Measurements from ENCODE around the gene PKIB.

PKIB gene

GRCh38 chr6:122694602-122695001 lies 84.4 kb downstream of the PKIB start:
- in situ Hi-C loops (cut with HindIII; ENCODE audit: low pct_ligation_motif_present, low pct_unique_long_range_greater_than_20kb, low sequenced_read_pairs) = no loop called here
- no peak for DNase-seq

GRCh38 chr6:122695188-122695587 lies 85.0 kb downstream of the PKIB start:
- in situ Hi-C loops (cut with HindIII; ENCODE audit: low pct_ligation_motif_present, low pct_unique_long_range_greater_than_20kb, low sequenced_read_pairs) = no loop called here
- DNase-seq = no peak

DNA sequence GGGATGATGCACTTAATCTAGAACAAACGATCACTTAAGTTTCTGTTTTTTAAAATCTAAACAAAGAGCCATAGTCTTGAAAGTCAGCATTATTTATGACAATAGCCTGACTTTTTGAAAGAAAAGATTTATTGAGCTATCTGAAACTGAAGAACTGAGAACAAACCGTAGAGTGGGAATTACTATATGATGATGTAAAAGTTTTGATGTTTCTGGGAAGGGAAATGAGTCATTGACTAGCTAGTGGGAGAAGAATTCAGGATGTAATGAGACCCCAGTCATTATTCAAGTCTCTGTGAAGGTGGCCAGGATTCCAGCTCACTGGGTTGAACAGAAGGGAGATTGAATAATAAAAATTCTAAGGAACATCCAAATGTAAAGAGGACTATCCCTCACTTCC lies 85.9 kb downstream of the PKIB start:
- peak; percentile 6 for DNase-seq
- in situ Hi-C loops (cut with HindIII; ENCODE audit: low pct_ligation_motif_present, low pct_unique_long_range_greater_than_20kb, low sequenced_read_pairs) = no loop called here

DNA sequence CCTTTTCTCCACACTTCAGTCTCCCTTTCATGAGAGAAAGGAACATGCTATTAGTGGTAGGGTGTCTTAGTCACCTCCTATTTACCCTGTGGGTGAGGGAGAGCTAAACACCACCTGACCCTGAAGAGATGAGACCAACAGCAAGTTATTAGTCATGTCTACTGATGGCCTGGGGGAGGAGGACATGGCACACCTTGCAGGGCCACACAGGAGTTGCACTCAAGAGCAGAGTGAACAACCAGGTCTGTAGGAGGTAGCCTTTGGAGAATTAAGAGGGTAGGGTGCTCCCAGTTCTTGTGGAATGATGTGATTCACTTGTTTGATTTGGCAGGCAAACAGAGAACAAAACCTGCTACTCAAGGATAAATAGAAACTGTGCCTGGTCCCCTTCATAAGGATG lies 86.6 kb downstream of the PKIB start:
- in situ Hi-C loops (cut with HindIII; ENCODE audit: low pct_ligation_motif_present, low pct_unique_long_range_greater_than_20kb, low sequenced_read_pairs) = no loop called here
- DNase-seq = no peak

DNA sequence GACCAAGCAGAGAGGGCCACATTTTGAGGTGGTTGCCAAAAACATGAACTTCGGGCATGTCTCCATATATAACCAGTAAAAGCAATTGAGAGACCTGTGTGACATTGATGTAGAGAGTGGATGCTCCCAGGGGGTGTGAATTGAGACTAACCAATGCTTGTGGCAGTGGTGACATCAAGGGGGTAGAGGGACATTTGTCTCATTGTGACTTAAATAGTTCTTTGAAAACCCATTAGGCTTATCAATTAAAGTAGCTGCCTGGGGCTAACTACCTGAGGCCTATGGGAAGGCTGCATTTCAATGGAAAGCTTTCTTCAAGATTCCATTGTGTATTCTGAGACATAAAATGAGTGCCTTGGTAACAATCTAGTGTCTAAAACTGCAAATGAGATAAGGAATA lies 87.3 kb downstream of the PKIB start:
- in situ Hi-C loops (cut with HindIII; ENCODE audit: low pct_ligation_motif_present, low pct_unique_long_range_greater_than_20kb, low sequenced_read_pairs) = no loop called here
- no peak for DNase-seq

GRCh38 chr6:122701666-122702065 lies 91.5 kb downstream of the PKIB start:
- in situ Hi-C loops (cut with HindIII; ENCODE audit: low pct_ligation_motif_present, low pct_unique_long_range_greater_than_20kb, low sequenced_read_pairs) = no loop called here
- no peak for DNase-seq

DNA sequence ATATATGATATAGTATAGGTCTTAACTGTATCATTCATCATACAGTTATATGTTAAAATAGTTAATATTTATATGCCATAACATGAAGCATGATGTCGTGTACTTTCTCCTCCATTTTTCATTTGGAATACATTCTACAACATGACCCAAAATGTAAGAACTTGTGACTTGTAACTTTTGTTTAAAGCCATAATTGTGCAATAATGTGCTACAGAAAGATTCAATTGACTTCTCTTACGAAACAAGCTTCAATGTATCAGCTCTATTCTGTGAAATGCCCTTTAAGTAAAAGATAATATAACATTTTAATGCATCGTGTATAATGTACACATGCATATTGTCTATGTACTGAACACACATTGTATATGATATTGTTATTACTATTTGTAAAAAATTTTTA lies 92.6 kb downstream of the PKIB start:
- in situ Hi-C loops (cut with HindIII; ENCODE audit: low pct_ligation_motif_present, low pct_unique_long_range_greater_than_20kb, low sequenced_read_pairs) = no loop called here
- no peak for DNase-seq

- DNase-seq = no peak
- in situ Hi-C loops (cut with HindIII; ENCODE audit: low pct_ligation_motif_present, low pct_unique_long_range_greater_than_20kb, low sequenced_read_pairs) = no loop called here
Observed at GRCh38 chr6:122704066-122704465, 93.9 kb downstream of the PKIB start.

DNA sequence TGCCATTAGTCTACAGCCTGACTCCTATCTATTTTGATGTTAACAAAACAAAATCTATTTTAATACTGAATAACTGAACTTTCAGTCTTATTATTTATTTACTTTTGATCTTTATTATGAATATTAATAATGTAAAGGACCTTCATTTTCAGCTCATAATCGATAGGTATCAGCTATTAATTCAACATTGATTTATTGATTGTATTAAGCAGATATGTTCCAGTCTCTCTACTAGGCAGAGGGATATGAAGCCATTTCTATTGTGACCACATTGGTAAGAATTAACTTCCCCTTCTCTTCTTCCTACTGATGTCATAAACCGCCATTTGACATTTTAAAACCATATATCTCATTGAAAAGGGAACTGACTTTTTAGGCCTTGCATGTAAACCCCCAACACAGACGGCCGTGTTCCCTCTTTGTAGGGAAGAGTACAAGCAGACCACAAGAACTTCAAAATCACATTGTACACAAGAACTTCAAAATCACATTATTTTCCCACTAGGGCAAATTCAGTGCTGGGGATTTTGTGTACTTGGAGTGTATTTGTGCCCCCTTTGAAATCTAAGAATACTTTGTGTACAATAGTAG lies 99.8 kb downstream of the PKIB start:
- no peak for DNase-seq
- in situ Hi-C loops (cut with HindIII; ENCODE audit: low pct_ligation_motif_present, low pct_unique_long_range_greater_than_20kb, low sequenced_read_pairs) = no loop called here

- in situ Hi-C loops (cut with HindIII; ENCODE audit: low pct_ligation_motif_present, low pct_unique_long_range_greater_than_20kb, low sequenced_read_pairs) = no loop called here
- DNase-seq = no peak
Observed at GRCh38 chr6:122710908-122711635, 100.9 kb downstream of the PKIB start.

GRCh38 chr6:122712093-122712447 lies 101.9 kb downstream of the PKIB start:
- in situ Hi-C loops (cut with HindIII; ENCODE audit: low pct_ligation_motif_present, low pct_unique_long_range_greater_than_20kb, low sequenced_read_pairs) = no loop called here
- no peak for DNase-seq

GRCh38 chr6:122712448-122713137 lies 102.4 kb downstream of the PKIB start:
- in situ Hi-C loops (cut with HindIII; ENCODE audit: low pct_ligation_motif_present, low pct_unique_long_range_greater_than_20kb, low sequenced_read_pairs) = no loop called here

DNA sequence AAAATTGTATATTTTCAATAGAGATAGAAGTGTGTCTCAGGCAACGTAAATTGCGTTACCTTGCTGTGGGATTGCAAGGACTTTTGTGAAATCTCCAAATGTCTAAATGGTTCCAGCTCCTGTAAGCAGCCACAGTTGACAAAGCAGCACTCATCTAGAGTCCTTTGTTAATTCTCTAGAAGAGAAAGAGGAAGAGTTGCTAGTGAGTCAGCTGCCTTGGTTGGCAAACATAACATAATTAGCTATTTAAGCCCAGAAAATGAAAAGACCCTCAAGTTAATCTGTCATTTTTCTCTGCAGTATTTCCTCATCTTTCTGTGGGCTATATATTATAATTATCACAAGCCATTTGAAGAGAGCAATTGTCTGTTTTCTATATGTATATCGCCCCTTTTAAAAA lies 102.9 kb downstream of the PKIB start:
- DNase-seq = no peak
- in situ Hi-C loops (cut with HindIII; ENCODE audit: low pct_ligation_motif_present, low pct_unique_long_range_greater_than_20kb, low sequenced_read_pairs) = no loop called here

More at GRCh38 chr6:122712448-122713137, 102.4 kb downstream of the PKIB start:
- DNase-seq = no peak

DNA sequence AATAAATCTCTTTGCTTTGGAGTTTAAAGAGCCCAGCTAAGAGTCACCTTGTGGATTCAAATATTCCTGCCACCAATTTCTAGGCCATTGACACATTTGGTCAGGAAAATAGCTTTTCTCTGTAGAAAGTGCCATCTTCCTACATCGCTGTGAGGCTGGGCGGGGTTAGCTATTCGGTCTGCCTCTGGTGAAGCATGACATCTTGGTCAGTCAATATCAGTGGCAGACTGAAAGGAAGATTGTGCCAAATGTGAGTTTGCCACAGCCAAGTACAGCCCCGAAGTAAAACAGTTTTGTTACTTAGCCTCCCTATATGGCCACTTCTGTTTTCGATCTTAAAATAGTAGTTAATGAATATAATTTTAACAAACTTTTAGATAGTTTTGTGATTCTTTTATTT lies 103.9 kb downstream of the PKIB start:
- in situ Hi-C loops (cut with HindIII; ENCODE audit: low pct_ligation_motif_present, low pct_unique_long_range_greater_than_20kb, low sequenced_read_pairs) = no loop called here
- no peak for DNase-seq

GRCh38 chr6:122715725-122716124 lies 105.5 kb downstream of the PKIB start:
- in situ Hi-C loops (cut with HindIII; ENCODE audit: low pct_ligation_motif_present, low pct_unique_long_range_greater_than_20kb, low sequenced_read_pairs) = no loop called here
- no peak for DNase-seq

DNA sequence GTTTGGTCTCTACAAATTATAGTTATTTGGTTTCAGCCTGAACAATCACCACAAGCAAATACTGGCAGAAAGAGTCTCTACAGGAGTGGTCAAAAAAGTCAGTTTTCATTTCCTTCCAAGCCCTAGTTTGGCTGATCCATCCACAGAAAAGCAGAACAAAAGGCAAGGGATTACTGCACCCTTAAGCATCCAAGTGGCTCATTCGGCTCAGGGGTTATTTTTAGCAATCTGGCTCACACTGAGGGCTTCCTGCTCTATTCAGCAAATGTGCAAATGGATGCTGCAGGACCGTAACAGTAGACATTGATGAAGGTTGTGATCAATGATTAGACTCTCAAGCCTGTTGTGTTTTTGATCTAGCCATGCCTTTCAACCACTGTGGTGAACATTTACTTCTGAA lies 107.1 kb downstream of the PKIB start:
- in situ Hi-C loops (cut with HindIII; ENCODE audit: low pct_ligation_motif_present, low pct_unique_long_range_greater_than_20kb, low sequenced_read_pairs) = no loop called here
- DNase-seq = no peak

DNA sequence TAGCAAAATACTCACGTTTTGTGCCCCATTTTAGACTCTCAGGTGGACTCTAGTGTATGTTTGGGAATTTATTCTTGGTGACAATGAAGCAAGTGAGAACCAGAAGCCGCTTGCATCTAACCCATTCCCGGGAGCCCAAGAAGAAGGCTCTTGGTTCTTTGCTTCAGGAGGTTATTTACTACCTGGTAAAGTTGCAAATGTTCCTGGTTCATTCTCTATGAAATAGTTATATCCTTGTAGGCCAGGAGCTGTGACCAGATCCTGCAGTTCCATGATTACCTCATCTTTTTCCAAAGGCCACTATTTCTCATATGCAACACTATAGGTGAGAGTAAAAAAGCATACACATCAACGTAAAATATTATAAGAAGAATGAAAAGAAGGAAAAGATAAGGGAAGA lies 108.4 kb downstream of the PKIB start:
- in situ Hi-C loops (cut with HindIII; ENCODE audit: low pct_ligation_motif_present, low pct_unique_long_range_greater_than_20kb, low sequenced_read_pairs) = no loop called here
- DNase-seq = no peak

GRCh38 chr6:122719176-122719575 lies 109.0 kb downstream of the PKIB start:
- in situ Hi-C loops (cut with HindIII; ENCODE audit: low pct_ligation_motif_present, low pct_unique_long_range_greater_than_20kb, low sequenced_read_pairs) = no loop called here
- no peak for DNase-seq

DNA sequence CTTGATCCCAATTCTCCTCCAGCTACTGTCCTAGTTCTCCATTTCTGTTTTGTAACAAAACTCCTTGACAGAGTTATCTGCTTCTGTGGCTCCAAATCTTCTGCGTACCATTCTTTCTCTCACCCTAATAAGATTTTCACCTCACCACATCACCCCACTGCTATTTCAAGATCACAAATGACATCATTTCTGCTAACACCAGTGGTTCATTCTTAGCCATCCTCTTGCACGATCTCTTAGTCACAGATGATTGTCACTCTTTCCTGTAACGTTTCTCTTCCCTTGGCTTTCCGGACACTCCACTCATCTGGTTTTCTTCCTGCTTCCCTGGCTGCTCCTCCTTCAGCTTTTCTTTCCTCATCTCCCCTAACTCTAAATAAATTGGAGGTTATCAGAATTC lies 112.5 kb downstream of the PKIB start:
- DNase-seq = no peak
- in situ Hi-C loops (cut with HindIII; ENCODE audit: low pct_ligation_motif_present, low pct_unique_long_range_greater_than_20kb, low sequenced_read_pairs) = no loop called here

DNA sequence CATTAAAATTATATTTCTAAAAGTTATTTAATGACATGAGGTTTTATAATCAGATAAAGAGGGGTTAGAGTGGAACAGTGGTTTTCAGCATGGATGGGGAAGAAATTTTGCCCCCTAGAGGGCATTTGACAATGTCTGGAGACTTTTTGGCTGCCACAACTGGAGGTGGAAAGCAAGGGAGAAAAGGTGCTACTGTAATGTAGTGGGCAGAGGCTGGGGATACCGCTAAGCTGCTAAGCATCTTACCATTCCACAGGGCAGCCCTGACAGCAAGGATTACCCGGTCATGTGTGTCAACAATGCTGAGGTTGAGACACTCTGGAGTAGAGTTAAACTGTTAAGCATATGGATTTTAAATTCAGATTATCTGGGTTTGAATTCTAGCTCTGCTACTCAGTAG lies 116.4 kb downstream of the PKIB start:
- peak; percentile 19 for DNase-seq
- in situ Hi-C loops (cut with HindIII; ENCODE audit: low pct_ligation_motif_present, low pct_unique_long_range_greater_than_20kb, low sequenced_read_pairs) = no loop called here
